ENCODE data around the gene SPNS3. TPM values are rescaled to one million over a fixed set of nuclear protein-coding genes. Genes with fewer than 3 reads are reported as not detected.

Gene SPNS3
- total RNA-seq, 1 experiment from 2014 or later, result 15.9 TPM

GRCh38 chr17:4487820-4488716, 54.3 kb downstream of the SPNS3 start:
- Histone ChIP-seq H3K9me2 (ENCODE audit: insufficient read depth) (no peaks in the 10 kb centered on the region), H3K4me2 (peak overlapping the region; percentile 57), H3K4me1 (replicated peaks; ENCODE audit: insufficient read depth) (peaks cover 78% of the 10 kb centered on the region), H3K79me2 (ENCODE audit: low read depth) (no peaks in the 10 kb centered on the region; the same call in 1 of the 2 replicates), H3K9me3 (ENCODE audit: insufficient read depth, low read depth) (no peaks in the 10 kb centered on the region), H2AFZ (no peak overlapping the region), H4K20me1 (ENCODE audit: insufficient read depth) (no peaks in the 10 kb centered on the region), H3K4me3 (no peak overlapping the region), H3K27ac (peak overlapping the region; percentile 97), H3K36me3 (ENCODE audit: low read depth) (no peaks in the 10 kb centered on the region), H3K27me3 (ENCODE audit: insufficient read depth, low read depth) (no peaks in the 10 kb centered on the region), H3F3A (ENCODE audit: insufficient read depth, low read depth) (peaks cover 69% of the 10 kb centered on the region)
- no peak for TF ChIP-seq EZH2 (IDR thresholded peaks at IDR 0.05; ENCODE audit: low read depth)
- no peak for TF ChIP-seq CTCF (conservative IDR thresholded peaks at IDR 0.05)
- ChIA-PET CTCF (no interaction called here), POLR2A (ENCODE audit: unreplicated experiment) (no interaction called here)
- no TSS peak for BruUV-seq (replicated peaks)
- DNase-seq, result no peak
- intact Hi-C loops (cut with micrococcal nuclease; ENCODE audit: unreplicated experiment), result no loop called here

GRCh38 chr17:4488989-4489595, 55.4 kb downstream of the SPNS3 start:
- POLR2A ChIA-PET (ENCODE audit: unreplicated experiment), result no interaction called here
- Histone ChIP-seq H4K20me1 (ENCODE audit: insufficient read depth) (no peaks in the 10 kb centered on the region), H3K9me3 (ENCODE audit: insufficient read depth, low read depth) (no peaks in the 10 kb centered on the region), H2AFZ (no peak overlapping the region), H3K4me2 (peak overlapping the region; percentile 57), H3K9me2 (ENCODE audit: insufficient read depth) (no peaks in the 10 kb centered on the region), H3K36me3 (ENCODE audit: low read depth) (no peaks in the 10 kb centered on the region), H3K4me3 (peak overlapping the region; percentile 16; the same call in 1 of the 2 replicates), H3K4me1 (replicated peaks; ENCODE audit: insufficient read depth) (peaks cover 79% of the 10 kb centered on the region), H3F3A (ENCODE audit: insufficient read depth, low read depth) (peaks cover 71% of the 10 kb centered on the region), H3K79me2 (ENCODE audit: low read depth) (no peaks in the 10 kb centered on the region; the same call in 1 of the 2 replicates), H3K27me3 (ENCODE audit: insufficient read depth, low read depth) (no peaks in the 10 kb centered on the region), H3K27ac (peak overlapping the region; percentile 97)
- DNase-seq, result peak; percentile 41 to 83
- intact Hi-C loops (cut with micrococcal nuclease; ENCODE audit: unreplicated experiment), result no loop called here
- CTCF ChIA-PET, result no interaction called here
- no TSS peak for BruUV-seq (replicated peaks)
- no peak for TF ChIP-seq CTCF (conservative IDR thresholded peaks at IDR 0.05)
- TF ChIP-seq EZH2 (IDR thresholded peaks at IDR 0.05; ENCODE audit: low read depth), result no peak

- Histone ChIP-seq H3F3A (ENCODE audit: insufficient read depth, low read depth) (peaks cover 65% of the 10 kb centered on the region), H4K20me1 (ENCODE audit: insufficient read depth) (no peaks in the 10 kb centered on the region), H2AFZ (no peak overlapping the region), H3K9me2 (ENCODE audit: insufficient read depth) (no peaks in the 10 kb centered on the region), H3K27ac (peak overlapping the region; percentile 97), H3K27me3 (ENCODE audit: insufficient read depth, low read depth) (no peaks in the 10 kb centered on the region), H3K4me3 (no peak overlapping the region; the same call in 1 of the 2 replicates), H3K4me2 (peak overlapping the region; percentile 57), H3K36me3 (ENCODE audit: low read depth) (no peaks in the 10 kb centered on the region), H3K9me3 (ENCODE audit: insufficient read depth, low read depth) (no peaks in the 10 kb centered on the region), H3K79me2 (ENCODE audit: low read depth) (no peaks in the 10 kb centered on the region; the same call in none of the 2 replicates), H3K4me1 (replicated peaks; ENCODE audit: insufficient read depth) (peaks cover 68% of the 10 kb centered on the region)
- CTCF ChIA-PET, result interaction anchor here (0.6 to 1.5 kb wide), 3 partner anchors 14 to 444 kb away, joined by 4 to 8 read pairs (median 4); no protein-coding TSS in a partner anchor
- peak; percentile 67 to 87 for DNase-seq
- intact Hi-C loops (cut with micrococcal nuclease; ENCODE audit: unreplicated experiment), result loop anchor here (1.0 kb wide), 1 partner anchor 31 kb away; no protein-coding TSS in a partner anchor
- BruUV-seq (replicated peaks), result no TSS peak
- TF ChIP-seq EZH2 (IDR thresholded peaks at IDR 0.05; ENCODE audit: low read depth), result no peak
- no peak for TF ChIP-seq CTCF (conservative IDR thresholded peaks at IDR 0.05)
- POLR2A ChIA-PET (ENCODE audit: unreplicated experiment), result interaction anchor here (0.5 to 0.6 kb wide), 3 partner anchors 14 to 260 kb away, joined by 3 to 6 read pairs (median 5); no protein-coding TSS in a partner anchor
These were observed 56.4 kb downstream of the SPNS3 start for GRCh38 chr17:4490109-4490591.
